RWPE2 (cell line): Measurements from ENCODE around the gene MPHOSPH10.

Experiments used
- ATAC-seq: fragments of 200-7000 bp; cut with Tn5 transposase; 3 replicates; pipeline ENCODE4 v1.9.1; 2021; ENCODE audit warnings: low read depth
- DNase-seq: peaks from one replicate; pipeline ENCODE4 v3.0.0-alpha.2; 2020; ENCODE audit warnings: low spot score
- H3K27ac ChIP-seq: fragments of 450-650 bp; 2 replicates; pipeline ENCODE4 v1.5.1; 2017; ENCODE audit warnings: mild to moderate bottlenecking; ENCODE audit not compliant: poor library complexity, severe bottlenecking
- H3K27me3 ChIP-seq: fragments of 250-450 bp; sonication (Bioruptor Pico); 2 replicates; pipeline ENCODE4 v1.5.1; 2021; ENCODE audit warnings: mild to moderate bottlenecking, moderate library complexity; ENCODE audit not compliant: insufficient read depth, poor library complexity, severe bottlenecking
- H3K36me3 ChIP-seq: fragments of 250-450 bp; sonication (Bioruptor Pico); 2 replicates; pipeline ENCODE4 v1.5.1; 2020; ENCODE audit warnings: low read depth, mild to moderate bottlenecking, moderate library complexity
- H3K4me1 ChIP-seq: fragments of 250-450 bp; sonication (Bioruptor Pico); 2 replicates; pipeline ENCODE4 v1.5.1; 2021; ENCODE audit warnings: mild to moderate bottlenecking, moderate library complexity; ENCODE audit not compliant: insufficient read depth, poor library complexity, severe bottlenecking
- H3K4me3 ChIP-seq: fragments of 250-450 bp; sonication (Bioruptor Pico); 2 replicates; pipeline ENCODE4 v1.5.1; 2021; ENCODE audit warnings: mild to moderate bottlenecking, moderate library complexity; ENCODE audit not compliant: severe bottlenecking
- H3K9me3 ChIP-seq: fragments of 250-450 bp; sonication (Bioruptor Pico); 2 replicates; pipeline ENCODE4 v1.5.1; 2021; ENCODE audit warnings: mild to moderate bottlenecking, moderate library complexity; ENCODE audit not compliant: severe bottlenecking
- CTCF ChIP-seq: fragments of 450-650 bp; IDR thresholded peaks from one replicate; pipeline ENCODE4 v1.5.1; 2017; ENCODE audit warnings: mild to moderate bottlenecking, moderate library complexity; ENCODE audit not compliant: poor library complexity, severe bottlenecking

Gene MPHOSPH10

GRCh38 chr2:71143782-71144181 is 13.3 kb downstream of the MPHOSPH10 start:
- Histone ChIP-seq H3K9me3 (no peaks in the 10 kb centered on the region), H3K27ac (no peak overlapping the region), H3K4me1 (no peaks in the 10 kb centered on the region), H3K27me3 (no peaks in the 10 kb centered on the region), H3K4me3 (no peak overlapping the region), H3K36me3 (peaks cover 90% of the 10 kb centered on the region)
- ATAC-seq: no peak
- DNase-seq: no peak
- TF ChIP-seq CTCF: no peak

- peaks cover 57% of the 10 kb centered on the region for H3K36me3 ChIP-seq
- no peaks in the 10 kb centered on the region for H3K4me1 ChIP-seq
- H3K9me3 ChIP-seq: no peaks in the 10 kb centered on the region
- H3K27ac ChIP-seq: no peak overlapping the region
- ATAC-seq (no peak), DNase-seq (no peak)
- H3K27me3 ChIP-seq: no peaks in the 10 kb centered on the region
- TF ChIP-seq CTCF: no peak
- no peak overlapping the region for H3K4me3 ChIP-seq
These were observed 18.2 kb downstream of the MPHOSPH10 start for GRCh38 chr2:71148506-71149063.

- H3K36me3 ChIP-seq: peaks cover 42% of the 10 kb centered on the region
- no peak for TF ChIP-seq CTCF
- H3K9me3 ChIP-seq: no peaks in the 10 kb centered on the region
- no peaks in the 10 kb centered on the region for H3K4me1 ChIP-seq
- no peak overlapping the region for H3K27ac ChIP-seq
- H3K4me3 ChIP-seq: no peak overlapping the region
- DNase-seq (no peak), ATAC-seq (peak; percentile 42)
- no peaks in the 10 kb centered on the region for H3K27me3 ChIP-seq
These were observed 19.8 kb downstream of the MPHOSPH10 start for GRCh38 chr2:71150082-71150816.

GRCh38 chr2:71151620-71152019 is 21.2 kb downstream of the MPHOSPH10 start:
- no peak for ATAC-seq
- no peak overlapping the region for H3K4me3 ChIP-seq
- no peak for DNase-seq

More at GRCh38 chr2:71151620-71152019, 21.2 kb downstream of the MPHOSPH10 start:
- Histone ChIP-seq H3K4me1 (no peaks in the 10 kb centered on the region), H3K9me3 (no peaks in the 10 kb centered on the region), H3K36me3 (peaks cover 33% of the 10 kb centered on the region), H3K27ac (no peak overlapping the region), H3K27me3 (no peaks in the 10 kb centered on the region)
- TF ChIP-seq CTCF: no peak
